HG03558 (cell line): Measurements from ENCODE around the gene DCUN1D3.
"Not testable (repeated sequence)": the region's sequence is repeated elsewhere in the genome, so short reads cannot be mapped to it uniquely, and the experiment has no call there.

Experiments
- ATAC-seq: cut with Tn5 transposase; IDR thresholded peaks from one replicate; pipeline ENCODE4 v1.9.1; 2021; ENCODE audit warnings: moderate number of reproducible peaks; ENCODE audit not compliant: unreplicated experiment; ENCODE audit errors: extremely low read depth

The DCUN1D3 gene

GRCh38 chr16:20900299-20901067 is at the start of gene DCUN1D3, which contains the start of gene LYRM1:
DCUN1D3 (minus strand) TSS chr16:20900358; CDS start chr16:20862538, 37,820 bp downstream.
LYRM1 (plus strand) TSS chr16:20900771; CDS start chr16:20915556, 14,785 bp downstream.
- ATAC-seq = no peak

GRCh38 chr16:20949660-20950059 is 49.5 kb upstream of the DCUN1D3 start:
- no peak for ATAC-seq

- ATAC-seq = no peak
Observed at GRCh38 chr16:20948444-20948843, 48.3 kb upstream of the DCUN1D3 start.

GRCh38 chr16:20946015-20946629 is 46.0 kb upstream of the DCUN1D3 start:
- ATAC-seq = no peak

- not testable (repeated sequence) for ATAC-seq
Observed at GRCh38 chr16:20945575-20945875, 45.4 kb upstream of the DCUN1D3 start.

- no peak for ATAC-seq
Observed at GRCh38 chr16:20944861-20945574, 44.9 kb upstream of the DCUN1D3 start.

GRCh38 chr16:20942256-20942655 is 42.1 kb upstream of the DCUN1D3 start:
- no peak for ATAC-seq

GRCh38 chr16:20941636-20941926 is 41.4 kb upstream of the DCUN1D3 start:
- ATAC-seq = no peak

GRCh38 chr16:20940871-20941635 is 40.9 kb upstream of the DCUN1D3 start:
- no peak for ATAC-seq

- ATAC-seq = no peak
Observed at GRCh38 chr16:20939611-20940010, 39.5 kb upstream of the DCUN1D3 start.

- ATAC-seq = no peak
Observed at GRCh38 chr16:20938426-20938825, 38.3 kb upstream of the DCUN1D3 start.

GRCh38 chr16:20937736-20938135 is 37.6 kb upstream of the DCUN1D3 start:
- ATAC-seq = no peak

GRCh38 chr16:20933589-20933988 is 33.4 kb upstream of the DCUN1D3 start:
- ATAC-seq = no peak

GRCh38 chr16:20931066-20931600 is 31.0 kb upstream of the DCUN1D3 start:
- no peak for ATAC-seq

GRCh38 chr16:20930365-20930690 is 30.2 kb upstream of the DCUN1D3 start:
- no peak for ATAC-seq

- ATAC-seq = not testable (repeated sequence)
Observed at GRCh38 chr16:20929676-20930364, 29.7 kb upstream of the DCUN1D3 start.

GRCh38 chr16:20928774-20929411 is 28.7 kb upstream of the DCUN1D3 start:
- no peak for ATAC-seq

GRCh38 chr16:20925751-20926150 is 25.6 kb upstream of the DCUN1D3 start:
- ATAC-seq = no peak

GRCh38 chr16:20923876-20924275 is 23.7 kb upstream of the DCUN1D3 start:
- no peak for ATAC-seq

- no peak for ATAC-seq
Observed at GRCh38 chr16:20920799-20921198, 20.6 kb upstream of the DCUN1D3 start.
